SW 1271 (cell line): ENCODE data around the gene CAPZA3.
"Not testable (repeated sequence)": the region's sequence is repeated elsewhere in the genome, so short reads cannot be mapped to it uniquely, and the experiment has no call there.

ENCODE experiments used
- DNase-seq, 2 experiments: peaks; one replicate each; lab custom pipeline; 2025; lab: John Stamatoyannopoulos, UW

Gene CAPZA3

GRCh38 chr12:18753481-18754123 lies 15.7 kb downstream of the CAPZA3 start:
- no peak for DNase-seq

GRCh38 chr12:18754124-18754707 lies 16.3 kb downstream of the CAPZA3 start:
- DNase-seq: no peak

GRCh38 chr12:18755341-18755740 lies 17.4 kb downstream of the CAPZA3 start:
- DNase-seq: no peak

- not testable (repeated sequence) for DNase-seq
These were observed 28.6 kb downstream of the CAPZA3 start for GRCh38 chr12:18766479-18766878.

- no peak for DNase-seq
These were observed 44.9 kb downstream of the CAPZA3 start for GRCh38 chr12:18782827-18783226.

- DNase-seq: not testable (repeated sequence)
These were observed 47.5 kb downstream of the CAPZA3 start for GRCh38 chr12:18785465-18785864.
